HG03280 (cell line): ENCODE measurements around the gene FAM53B.

Experiments
- ATAC-seq: cut with Tn5 transposase; IDR thresholded peaks from one replicate; pipeline ENCODE4 v1.9.1; 2021; ENCODE audit warnings: mild to moderate bottlenecking, moderate library complexity; ENCODE audit not compliant: unreplicated experiment

The FAM53B gene

GRCh38 chr10:124742413-124743190 lies 1.6 kb downstream of the FAM53B start:
- ATAC-seq = no peak

GRCh38 chr10:124741922-124742412 lies 2.2 kb downstream of the FAM53B start:
- ATAC-seq = no peak

DNA sequence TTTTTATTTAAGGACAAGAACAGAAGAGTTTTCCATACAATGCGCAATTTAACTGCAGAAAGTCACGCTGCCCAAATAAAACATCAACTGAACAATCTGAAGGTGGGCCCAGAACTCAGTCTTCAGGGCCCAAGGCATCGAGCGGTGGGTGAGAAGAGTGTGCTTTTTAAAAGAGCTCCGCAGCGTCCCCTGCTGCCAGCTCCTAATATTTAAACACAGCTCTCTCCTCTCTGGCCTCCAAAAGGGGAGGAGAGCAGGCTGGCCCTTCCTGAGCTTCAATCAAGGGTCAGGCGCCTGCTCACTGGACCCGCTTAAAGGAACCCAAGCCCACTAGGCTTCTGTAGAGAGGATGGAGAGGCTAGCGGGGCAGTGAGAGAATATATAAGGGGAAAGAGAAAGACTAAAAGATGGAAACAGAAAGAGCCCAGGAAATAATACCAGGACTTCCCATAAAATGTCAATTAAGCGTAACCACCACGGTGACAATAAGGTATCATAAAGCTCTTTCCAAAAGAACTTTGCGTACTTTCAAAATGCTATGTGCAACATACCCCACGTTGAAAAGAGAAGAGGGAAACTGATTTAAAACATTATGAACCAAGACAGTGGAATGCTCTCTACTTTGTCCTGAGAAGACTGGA lies 2.8 kb downstream of the FAM53B start:
- peak; percentile 42 for ATAC-seq

DNA sequence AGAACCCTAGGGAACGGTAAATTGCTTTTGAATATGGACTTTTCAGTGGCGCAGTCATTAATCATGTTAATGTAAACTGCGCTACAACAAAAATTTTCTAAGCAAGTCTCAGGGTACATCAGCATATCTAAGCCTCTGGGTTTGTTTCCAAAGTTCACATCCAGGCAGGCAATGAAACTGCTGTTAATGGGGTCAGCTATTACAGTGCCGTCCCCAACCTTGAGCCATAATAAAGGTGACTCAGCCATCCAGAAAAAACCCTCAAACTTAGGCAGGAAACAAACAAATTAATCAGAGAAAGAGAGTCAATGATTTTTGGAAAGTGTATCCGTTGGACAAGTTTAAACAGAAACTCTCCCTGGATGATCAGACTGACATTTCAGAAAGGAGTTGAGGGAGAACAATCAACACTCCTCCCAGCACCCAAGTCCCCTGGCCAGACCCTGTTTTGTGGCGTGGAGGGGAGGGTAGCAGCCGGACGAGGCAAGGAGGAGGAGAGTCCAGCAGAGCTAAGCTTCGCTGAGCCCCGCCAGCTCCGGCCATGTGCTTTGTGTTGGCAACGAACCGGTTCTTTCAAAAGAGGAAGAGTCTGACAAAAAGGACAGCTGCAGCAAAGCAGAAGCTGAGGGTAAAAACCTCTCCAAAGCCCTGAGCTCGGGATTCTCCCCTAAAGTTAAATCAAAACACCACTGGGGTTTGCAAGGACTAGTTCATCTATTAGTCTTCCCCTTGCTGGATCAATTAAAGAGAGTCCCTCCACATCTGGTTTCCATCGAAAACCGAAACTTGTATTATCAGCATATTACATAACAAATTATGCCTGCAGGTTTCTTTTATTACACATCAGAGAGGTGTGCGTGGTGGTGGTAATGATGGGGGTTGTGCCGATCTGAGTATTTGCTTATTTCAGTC lies 3.6 kb downstream of the FAM53B start:
- ATAC-seq = no peak

- ATAC-seq = no peak
Observed at GRCh38 chr10:124739986-124740368, 4.2 kb downstream of the FAM53B start.

DNA sequence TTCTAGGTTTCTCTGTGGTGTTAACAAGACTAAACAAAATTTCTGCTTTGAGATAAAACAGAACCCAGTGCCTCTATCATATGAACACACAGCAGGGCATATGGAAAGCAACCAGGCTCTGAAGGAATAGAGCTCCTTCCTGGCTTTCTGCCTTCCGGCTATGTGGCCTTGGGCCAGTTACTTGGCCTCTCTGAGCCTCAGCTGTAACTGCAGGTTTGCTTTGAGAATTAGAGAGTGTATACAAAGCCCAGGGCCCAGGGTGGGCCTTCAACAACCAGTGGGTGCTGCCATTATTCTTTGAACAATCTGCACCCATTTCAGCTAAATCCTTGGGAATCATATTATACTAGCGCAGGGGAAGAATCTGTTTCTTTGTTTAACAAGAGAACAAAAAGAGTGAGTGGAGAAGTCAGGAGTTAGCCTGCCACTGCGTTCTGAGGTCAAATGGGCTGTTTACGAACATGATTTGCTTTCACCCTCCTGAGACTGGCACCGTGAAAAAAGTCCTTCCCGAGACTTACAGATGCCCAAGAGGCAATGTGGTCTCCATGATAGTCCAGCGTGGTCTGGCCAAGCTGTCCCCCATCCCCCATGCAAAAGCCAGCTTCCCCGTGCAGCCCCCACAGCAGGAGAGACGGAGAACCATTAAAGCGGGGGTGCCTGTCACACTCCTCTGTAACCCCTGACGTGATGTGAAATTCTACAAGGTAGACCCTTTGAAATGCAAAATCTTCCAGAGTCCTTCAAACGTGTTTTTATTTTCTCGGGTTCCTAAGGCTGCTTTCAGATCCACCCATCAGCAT lies 4.9 kb downstream of the FAM53B start:
- no peak for ATAC-seq

- ATAC-seq = no peak
Observed at GRCh38 chr10:124738441-124738840, 5.7 kb downstream of the FAM53B start.

DNA sequence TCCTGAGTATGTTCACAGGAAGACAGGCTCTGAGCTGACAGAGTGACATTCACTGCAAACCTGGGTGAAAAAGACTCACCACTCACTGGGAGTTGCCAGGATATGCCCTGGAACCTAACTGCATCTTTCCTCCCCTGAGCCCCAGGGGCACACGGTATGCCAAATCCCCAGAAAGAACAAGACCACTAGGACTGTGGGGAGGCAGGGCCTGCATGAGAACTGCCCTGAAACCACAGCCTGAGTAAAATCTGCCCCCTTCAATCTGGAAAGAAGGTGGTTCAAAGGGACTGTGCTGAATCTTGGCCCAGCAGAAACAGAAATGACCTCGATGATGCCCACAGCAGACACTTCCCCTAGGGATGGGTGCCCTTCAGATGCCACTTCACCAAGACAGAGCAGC lies 6.5 kb downstream of the FAM53B start:
- ATAC-seq = no peak

- ATAC-seq = no peak
Observed at GRCh38 chr10:124737221-124737620, 7.0 kb downstream of the FAM53B start.

DNA sequence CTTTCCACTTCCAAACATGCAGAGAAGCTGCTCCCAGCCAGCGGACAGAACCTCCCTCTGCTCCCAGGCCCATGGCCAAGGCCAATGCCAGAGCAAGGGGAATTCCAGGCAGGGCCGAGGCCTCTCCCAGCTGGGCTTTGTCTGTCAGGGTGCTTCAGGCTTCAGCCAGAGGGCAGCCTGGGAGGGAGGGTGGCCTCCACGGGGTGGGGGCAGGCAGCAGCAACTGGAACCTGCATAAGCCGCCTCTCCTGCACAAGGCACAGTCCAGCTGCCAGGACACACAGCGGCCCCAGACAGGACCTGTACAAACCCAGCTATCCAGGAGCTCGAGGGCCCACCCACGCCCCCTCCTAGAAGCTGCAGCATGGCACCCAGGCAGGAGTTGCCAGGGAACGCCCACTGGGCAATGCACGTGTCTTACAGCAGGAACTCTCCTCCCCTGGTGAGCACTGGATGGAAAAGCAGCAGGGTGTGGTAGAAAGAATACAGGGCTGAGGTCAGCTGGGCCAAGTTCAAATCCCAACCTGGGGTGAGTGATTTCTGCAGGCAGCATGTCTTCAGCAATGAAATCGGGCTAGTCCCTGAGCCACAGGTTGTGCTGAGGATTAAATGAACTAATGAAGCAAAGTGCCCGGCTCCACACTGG lies 7.6 kb downstream of the FAM53B start:
- ATAC-seq = no peak

GRCh38 chr10:124735491-124736286 lies 8.5 kb downstream of the FAM53B start:
- ATAC-seq = no peak

GRCh38 chr10:124734311-124735166 lies 9.6 kb downstream of the FAM53B start:
- ATAC-seq = no peak

- ATAC-seq = no peak
Observed at GRCh38 chr10:124733571-124734245, 10.5 kb downstream of the FAM53B start.

- peak; percentile 67 for ATAC-seq
Observed at GRCh38 chr10:124732931-124733570, 11.1 kb downstream of the FAM53B start.

GRCh38 chr10:124731551-124731950 lies 12.6 kb downstream of the FAM53B start:
- no peak for ATAC-seq

DNA sequence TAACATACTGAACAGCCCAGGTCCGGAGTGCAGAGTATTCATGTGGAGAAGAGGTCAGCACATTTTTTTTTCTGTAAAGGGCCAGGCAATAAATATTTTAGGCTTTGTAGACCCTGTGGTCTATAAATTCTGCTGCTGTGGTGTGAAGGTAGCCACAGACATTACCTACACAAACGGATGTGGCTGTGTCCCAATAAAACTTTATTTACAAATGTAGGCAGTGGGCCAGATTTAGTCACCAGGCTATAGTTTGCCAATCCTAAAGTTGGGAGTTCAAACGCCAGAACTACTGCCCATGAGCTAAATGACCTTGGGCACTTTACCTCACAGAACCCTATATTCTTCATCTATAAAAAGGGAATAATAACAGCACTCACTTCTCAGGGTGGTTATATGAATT lies 13.4 kb downstream of the FAM53B start:
- no peak for ATAC-seq
